Stimulated activated CD4-positive, alpha-beta T cell treated with anti-CD3 and anti-CD28 coated beads, Interleukin-12 subunit alpha, Interleukin-12 subunit beta, amount 100 ng/mL, for 48 hours (primary cell): ENCODE results near the gene PNPLA5.
"Not testable (repeated sequence)": the region's sequence is repeated elsewhere in the genome, so short reads cannot be mapped to it uniquely, and the experiment has no call there.

Source experiments
- DNase-seq, 3 donors: peaks; one replicate each; pipeline ENCODE4 v3.0.0-alpha.2; 2020; ENCODE audit warnings: low read depth in 2 of 3, low spot score in 1 of 3

The PNPLA5 gene

GRCh38 chr22:43882122-43882767 is 9.6 kb downstream of the PNPLA5 start:
- DNase-seq: no peak

DNA sequence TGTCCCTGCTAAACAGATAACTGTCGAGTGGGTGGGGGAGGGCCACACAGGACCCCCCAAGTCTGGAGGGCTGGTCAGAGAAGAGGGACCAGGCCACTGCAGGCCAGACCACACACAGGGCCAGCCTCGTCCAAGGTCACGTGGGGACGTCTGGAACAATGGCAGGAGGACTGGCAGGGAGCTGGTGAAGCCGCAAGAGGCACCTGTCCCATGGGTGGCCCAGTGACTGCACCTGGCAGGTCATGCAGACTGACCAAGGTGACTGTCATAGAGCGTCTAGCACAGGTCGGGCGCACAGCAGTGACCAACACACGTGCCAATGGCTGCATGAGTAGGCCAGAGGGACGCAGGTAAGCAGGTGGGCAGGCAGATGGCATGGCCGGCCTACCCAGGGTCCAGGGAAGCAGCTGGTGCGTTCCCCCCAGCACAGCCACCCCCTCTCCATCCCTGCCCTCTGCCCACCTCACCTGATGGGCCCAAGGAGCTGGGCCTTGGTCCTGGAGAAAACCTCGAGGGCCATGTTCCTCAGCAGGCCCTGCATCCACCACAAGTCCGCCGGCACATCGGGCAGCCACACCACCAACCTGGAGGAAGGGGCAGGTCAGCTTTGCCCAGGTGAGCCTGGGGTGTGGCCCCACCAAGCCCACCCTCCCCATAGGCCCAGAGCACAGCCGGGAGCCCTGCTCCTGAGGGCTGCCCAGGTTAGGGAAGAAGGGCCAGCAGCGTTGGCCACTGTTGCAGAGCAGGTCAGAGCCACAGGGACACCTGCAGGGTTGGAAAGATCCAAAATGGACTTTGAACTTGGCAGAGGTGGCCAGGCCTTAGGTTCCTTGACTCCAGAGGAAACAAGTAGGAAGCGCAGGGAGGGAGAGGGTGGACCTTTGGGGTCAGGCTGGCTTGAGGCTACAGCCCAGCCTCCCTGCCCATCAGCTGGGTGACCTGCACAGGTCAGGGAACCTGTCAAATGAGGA is 10.4 kb downstream of the PNPLA5 start:
- no peak for DNase-seq

- no peak for DNase-seq
Observed at GRCh38 chr22:43880541-43880991, 11.2 kb downstream of the PNPLA5 start.

GRCh38 chr22:43879901-43880540 is 11.8 kb downstream of the PNPLA5 start:
- no peak for DNase-seq

DNA sequence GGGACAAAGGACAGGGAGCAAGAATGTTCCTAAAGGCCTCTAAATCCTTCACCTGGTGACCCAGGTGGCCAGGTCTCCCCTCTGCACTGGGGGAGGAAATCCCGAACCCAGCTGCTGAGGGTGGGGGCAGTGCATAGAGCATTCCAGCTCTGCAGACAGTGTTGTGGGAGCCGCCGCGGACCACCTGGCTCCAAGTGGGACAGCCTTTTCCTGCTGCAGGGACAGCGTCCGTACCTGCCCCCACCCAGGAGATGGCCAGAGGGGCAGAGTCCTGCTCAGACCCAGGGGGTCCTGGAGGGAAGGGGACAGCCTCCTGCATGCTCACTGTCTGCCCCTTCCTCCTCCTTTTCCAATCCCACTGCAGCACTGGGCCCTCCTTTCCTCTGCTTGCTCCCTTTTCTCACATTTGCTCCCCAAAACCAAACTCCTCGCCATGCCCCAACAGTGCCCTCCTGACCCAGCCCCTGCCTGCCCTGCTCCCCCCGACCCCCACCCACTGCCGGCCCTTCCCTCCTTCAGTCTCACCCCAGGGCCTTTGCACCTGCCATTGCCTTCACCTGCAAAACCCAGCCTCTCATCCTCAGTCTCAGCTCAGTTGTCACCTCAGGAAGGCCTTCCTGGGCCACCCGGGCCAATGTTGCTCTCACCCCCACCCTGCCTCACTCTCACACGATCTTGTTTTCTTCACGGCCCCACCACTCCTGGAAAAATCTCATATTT is 12.8 kb downstream of the PNPLA5 start:
- DNase-seq: no peak

GRCh38 chr22:43878079-43878795 is 13.6 kb downstream of the PNPLA5 start:
- no peak for DNase-seq

- no peak for DNase-seq
Observed at GRCh38 chr22:43876866-43877509, 14.8 kb downstream of the PNPLA5 start.

DNA sequence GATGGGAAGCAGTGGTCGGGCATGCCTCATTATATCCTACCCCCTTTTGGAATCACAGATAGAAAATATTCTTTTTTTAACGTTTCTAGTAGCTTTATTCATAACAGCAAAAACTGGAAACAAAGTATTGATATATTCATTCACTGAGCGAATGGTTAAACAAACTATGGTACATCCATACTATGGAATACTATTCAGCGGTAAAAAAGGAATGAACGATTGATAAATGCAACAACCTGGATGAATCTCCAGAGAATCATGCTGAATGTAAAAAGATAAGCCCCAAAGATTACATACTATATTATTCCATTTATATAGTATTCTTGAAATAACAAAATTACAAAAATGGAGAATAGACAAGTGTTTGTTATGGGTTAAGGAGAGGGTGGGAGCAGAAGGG is 22.0 kb downstream of the PNPLA5 start:
- no peak for DNase-seq

- not testable (repeated sequence) for DNase-seq
Observed at GRCh38 chr22:43869001-43869400, 22.8 kb downstream of the PNPLA5 start.

- no peak for DNase-seq
Observed at GRCh38 chr22:43867839-43868635, 23.8 kb downstream of the PNPLA5 start.

DNA sequence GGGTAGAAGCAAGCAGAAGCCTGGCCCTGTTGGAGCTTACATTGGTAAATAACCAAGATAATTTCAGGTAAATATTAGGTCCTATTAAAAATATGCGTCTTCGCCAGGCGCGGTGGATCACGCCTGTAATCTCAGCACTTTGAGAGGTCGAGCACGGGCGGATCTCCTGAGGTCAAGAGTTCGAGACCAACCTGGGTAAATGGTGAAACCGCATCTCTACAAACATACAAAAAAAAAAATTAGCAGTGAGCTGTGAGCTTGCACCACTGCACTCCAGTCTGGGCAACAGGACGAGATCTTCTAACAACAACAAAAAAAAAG is 29.0 kb downstream of the PNPLA5 start:
- DNase-seq: no peak

- no peak for DNase-seq
Observed at GRCh38 chr22:43862074-43862881, 29.5 kb downstream of the PNPLA5 start, which contains the start of gene SULT4A1. TSS of gene SULT4A1 (minus strand) at chr22:43862513. CDS start at chr22:43862382, 131 bp downstream.

- DNase-seq: no peak
Observed at GRCh38 chr22:43861529-43861928, 30.3 kb downstream of the PNPLA5 start.

DNA sequence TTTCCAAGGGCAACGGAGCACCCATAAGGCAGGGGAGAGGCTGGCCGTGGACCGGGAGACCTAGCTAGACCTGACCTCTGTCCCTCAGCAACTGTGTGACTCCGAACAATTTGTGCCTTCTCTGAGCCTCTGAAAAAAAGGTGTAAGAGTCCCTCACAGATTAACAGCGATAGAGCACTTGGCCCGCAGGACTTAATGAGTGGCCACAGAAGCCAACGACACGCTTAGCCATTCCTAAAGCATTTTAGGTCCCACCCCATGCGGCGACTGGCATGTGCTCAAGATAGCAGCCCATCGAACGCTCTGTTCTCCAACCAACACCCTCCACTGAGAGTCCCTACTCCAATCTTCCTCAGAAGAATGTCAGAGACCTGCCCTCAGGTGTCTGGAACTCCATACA is 31.0 kb downstream of the PNPLA5 start:
- DNase-seq: no peak

DNA sequence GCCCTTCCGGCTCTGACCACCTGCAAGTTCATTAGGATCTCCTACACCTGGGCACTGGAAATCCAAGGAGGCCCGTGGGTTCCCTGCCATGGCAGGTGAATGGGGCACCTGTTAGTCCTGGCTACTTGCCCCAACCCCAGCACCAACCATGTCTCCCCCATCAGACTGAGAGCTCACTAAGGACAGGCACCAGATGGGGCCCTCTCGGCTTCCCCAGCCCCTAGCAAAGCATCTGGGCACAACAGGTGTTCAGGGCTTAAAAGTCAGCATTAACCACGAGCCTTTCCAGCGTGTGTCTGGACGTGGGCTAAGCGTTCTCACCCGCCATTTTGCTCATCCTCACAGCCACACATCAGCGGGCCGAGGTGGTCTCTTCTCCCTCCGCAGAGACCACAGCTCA is 31.7 kb downstream of the PNPLA5 start:
- no peak for DNase-seq

DNA sequence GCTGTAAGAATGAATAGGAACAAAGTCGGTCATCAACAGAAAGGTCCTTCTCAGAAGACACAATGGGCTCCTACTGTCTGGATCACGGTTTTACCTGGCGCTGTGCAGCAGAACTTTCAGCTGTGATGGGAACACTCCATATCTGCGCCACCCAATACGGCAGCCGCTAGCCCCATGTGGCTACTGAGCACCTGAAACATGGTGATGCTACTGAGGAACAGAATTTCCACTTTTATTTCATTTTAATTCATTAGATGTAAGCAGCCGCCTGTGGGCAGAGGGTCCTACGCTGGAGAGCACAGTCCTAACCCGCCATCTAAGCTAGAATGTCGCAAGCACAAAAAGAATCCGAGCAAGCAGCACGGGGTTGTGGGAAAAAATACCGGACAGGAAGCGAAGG is 32.2 kb downstream of the PNPLA5 start:
- DNase-seq: no peak

DNA sequence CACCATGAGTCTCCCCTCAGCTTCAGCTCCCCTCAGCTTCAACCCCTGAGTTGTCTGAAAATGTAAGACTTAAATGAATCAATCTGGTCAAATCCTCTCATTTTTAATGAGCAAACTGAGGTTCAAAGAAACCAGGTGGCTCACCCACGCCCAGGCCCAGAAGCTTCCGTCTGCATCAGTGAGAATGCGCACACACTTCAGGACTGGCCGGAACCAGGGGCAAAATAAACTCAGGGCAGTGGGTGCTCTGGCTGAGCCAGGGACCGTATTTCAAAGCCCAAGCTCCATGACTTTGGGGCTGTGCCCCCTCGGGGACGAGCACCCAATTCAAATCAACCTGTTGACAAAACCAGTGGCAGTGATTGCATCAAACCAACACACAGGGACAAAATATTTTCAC is 32.6 kb downstream of the PNPLA5 start:
- DNase-seq: no peak

DNA sequence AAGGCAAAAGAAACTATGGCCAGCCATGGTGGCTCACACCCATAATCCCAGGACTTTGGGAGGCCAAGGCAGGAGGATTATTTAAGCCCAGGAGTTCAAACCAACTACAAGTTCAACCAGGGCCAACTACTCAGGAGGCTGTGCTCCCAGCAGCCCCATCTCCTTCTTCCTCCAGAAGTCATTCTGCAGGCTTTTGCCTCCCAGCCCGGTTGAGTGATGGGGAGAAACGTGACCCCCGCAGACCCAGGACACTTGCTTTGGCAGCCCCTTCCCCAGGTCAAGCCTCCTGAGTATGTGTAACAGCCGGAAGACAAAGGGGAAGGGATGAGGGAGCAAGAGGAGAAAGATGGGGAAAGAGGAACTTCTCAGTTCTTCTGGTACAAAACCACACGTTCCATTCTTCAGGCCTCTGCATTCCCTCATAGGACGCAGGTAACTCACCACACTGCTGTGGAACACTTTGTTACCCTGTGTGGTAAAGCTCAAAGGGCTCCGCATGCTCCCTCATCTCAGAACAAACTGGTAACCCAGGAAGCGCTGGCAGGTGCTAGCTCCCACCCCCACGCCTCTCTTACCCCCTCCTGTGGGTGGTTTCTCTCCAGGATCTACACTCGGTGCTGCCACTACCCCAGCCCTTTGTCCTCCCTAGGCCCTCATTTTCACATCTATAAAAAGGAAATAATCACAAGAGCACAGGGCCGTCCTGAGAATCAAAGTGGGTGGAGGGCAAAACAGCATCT is 33.5 kb downstream of the PNPLA5 start:
- DNase-seq: no peak
